K562 (cell line): ENCODE measurements around the gene GPC1. TPM values are rescaled to one million over a fixed set of nuclear protein-coding genes. Genes with fewer than 3 reads are reported as not detected.

Source experiments
- ATAC-seq: fragments of 200-7000 bp; cut with Tn5 transposase; 3 replicates; pipeline ENCODE4 v1.9.1; 2020; ENCODE audit warnings: moderate library complexity
- BruUV-seq: library from RNA; stranded (reverse); fragments of 400-500 nt; replicated peaks from 2 replicates; lab custom pipeline; 2021; lab: Mats Ljungman, UMichigan
- CTCF ChIA-PET: fragments of 300-600 bp; formaldehyde crosslinking; extraction: SDS; loops from one replicate; lab custom pipeline; 2021; ENCODE audit warnings: low intra/inter-chr PET ratio; lab: Yijun Ruan, JAX
- POLR2A ChIA-PET: fragments of 300-600, 350-650 bp; sonication (Branson Sonifier 250); formaldehyde crosslinking; extraction: SDS; loops from one replicate; lab custom pipeline; 2021; ENCODE audit warnings: antibody characterized with exemption, inconsistent platforms; lab: Yijun Ruan, JAX
- DNase-seq, 4 experiments: peaks; one replicate each; pipeline versions ENCODE4 v3.0.0 to v3.0.0-alpha.2; 2011 to 2018; ENCODE audit warnings: low spot score in 3 of 4, mixed read lengths in 3 of 4; ENCODE audit errors: extremely low read depth in 1 of 4
- FAIRE-seq: peaks from 2 replicates; lab custom pipeline; 2011; peaks lifted over from hg19 to GRCh38; lab: Jason Lieb, UNC
- H2AFZ ChIP-seq: 2 replicates; pipeline ENCODE4 v1.6.0; 2011; ENCODE audit warnings: low read depth, low read length, control low read depth, inconsistent platforms
- H3K27ac ChIP-seq: fragments of 200-600 bp; 3 replicates; pipeline ENCODE4 v1.8.0; 2011; ENCODE audit warnings: low read depth, mild to moderate bottlenecking, control low read depth, inconsistent platforms, low read length, moderate library complexity, mixed read lengths; ENCODE audit errors: extremely low read depth
- H3K27me3 ChIP-seq, 2 experiments: fragments of 300-600 bp in 1 of 2; 2 replicates in 1 of 2; 3 replicates in 1 of 2; pipeline versions ENCODE4 v1.6.0 to v1.8.0; 2011; ENCODE audit warnings: inconsistent platforms in 2 of 2, low read length in 2 of 2, mild to moderate bottlenecking in 1 of 2, mixed read lengths in 1 of 2, moderate library complexity in 1 of 2; ENCODE audit not compliant: control insufficient read depth in 2 of 2, insufficient read depth in 2 of 2
- H3K36me3 ChIP-seq: fragments of 300-600 bp; 3 replicates; pipeline ENCODE4 v1.8.0; 2011; ENCODE audit warnings: mild to moderate bottlenecking, low read length, inconsistent platforms; ENCODE audit not compliant: control insufficient read depth, insufficient read depth
- H3K4me1 ChIP-seq, 2 experiments: fragments of 200-600 bp in 1 of 2; replicated peaks in 1 of 2; 2 replicates in 1 of 2; 3 replicates in 1 of 2; pipeline versions ENCODE4 v1.5.1 to v1.8.0; 2011; ENCODE audit warnings: inconsistent platforms in 2 of 2, low read length in 2 of 2, mild to moderate bottlenecking in 1 of 2, mixed read lengths in 1 of 2, moderate library complexity in 1 of 2; ENCODE audit not compliant: control insufficient read depth in 2 of 2, insufficient read depth in 2 of 2
- H3K4me2 ChIP-seq: 2 replicates; pipeline ENCODE4 v1.6.1; 2011; ENCODE audit warnings: low read length, control low read depth, inconsistent platforms, mixed read lengths; ENCODE audit not compliant: insufficient read depth
- H3K4me3 ChIP-seq: fragments of 200-600 bp; sonication (generic), shearing (Covaris generic); 2 replicates; pipeline ENCODE4 v1.5.1; 2016; ENCODE audit warnings: control low read depth, inconsistent platforms
- H3K79me2 ChIP-seq: fragments of 200-600 bp; 3 replicates; pipeline ENCODE4 v1.8.0; 2011; ENCODE audit warnings: low read length, inconsistent platforms; ENCODE audit not compliant: control insufficient read depth, insufficient read depth
- H3K9ac ChIP-seq, 2 experiments: 2 replicates each; pipeline versions ENCODE4 v1.6.0 to v1.6.1; 2011; ENCODE audit warnings: low read depth in 2 of 2, low read length in 2 of 2, control low read depth in 1 of 2, inconsistent platforms in 1 of 2, mild to moderate bottlenecking in 1 of 2, mixed read lengths in 1 of 2; ENCODE audit not compliant: insufficient read depth in 1 of 2
- H3K9me1 ChIP-seq: one replicate; pipeline ENCODE4 v1.6.0; 2011; ENCODE audit warnings: inconsistent platforms, mild to moderate bottlenecking, low read length, moderate library complexity; ENCODE audit not compliant: control insufficient read depth, insufficient read depth
- H3K9me3 ChIP-seq: replicated peaks from 2 replicates; pipeline ENCODE4 v1.5.1; 2011; ENCODE audit warnings: low read depth, low read length, inconsistent platforms; ENCODE audit not compliant: control insufficient read depth, insufficient read depth
- H4K20me1 ChIP-seq: replicated peaks from 2 replicates; pipeline ENCODE4 v1.6.1; 2011; ENCODE audit warnings: low read length, inconsistent platforms, mixed read lengths; ENCODE audit not compliant: control insufficient read depth, insufficient read depth
- ARID3B ChIP-seq: fragments of 250-450 bp; sonication (Bioruptor Pico); IDR thresholded peaks from 2 replicates; pipeline ENCODE4 v1.4.0; 2020; ENCODE audit warnings: borderline replicate concordance
- BCOR ChIP-seq: fragments of 450-650 bp; IDR thresholded peaks from 2 replicates; pipeline ENCODE4 v1.6.1; 2016
- EP400 ChIP-seq: fragments of 450-650 bp; IDR thresholded peaks from 2 replicates; pipeline ENCODE4 v1.6.1; 2017; ENCODE audit warnings: antibody characterized with exemption, mild to moderate bottlenecking, moderate library complexity
- HSF4 ChIP-seq: fragments of 250-450 bp; sonication (Bioruptor Pico); IDR thresholded peaks from 2 replicates; pipeline ENCODE4 v2.1.2; 2022; ENCODE audit warnings: mild to moderate bottlenecking, moderate library complexity, borderline replicate concordance
- MAFK ChIP-seq: IDR thresholded peaks from 2 replicates; pipeline ENCODE4 v1.6.1; 2011; ENCODE audit warnings: low read length, improper control_type of control experiment
- MNT ChIP-seq, 2 experiments: fragments of 450-650 bp; conservative IDR thresholded peaks; 2 replicates each; pipeline ENCODE4 v1.6.1; 2017; ENCODE audit warnings: mild to moderate bottlenecking in 2 of 2, moderate library complexity in 2 of 2
- SAFB ChIP-seq: fragments of 200-400 bp; formaldehyde crosslinking; IDR thresholded peaks from 2 replicates; pipeline ENCODE4 v1.6.1; 2017; ENCODE audit warnings: low read depth, low read length, borderline replicate concordance
- TAF7 ChIP-seq: fragments of 450-650 bp; IDR thresholded peaks from 2 replicates; pipeline ENCODE4 v1.6.1; 2016; ENCODE audit warnings: missing genetic modification characterization, missing compliant biosample characterization
- U2AF1 ChIP-seq: fragments of 200-400 bp; formaldehyde crosslinking; optimal IDR thresholded peaks from 2 replicates; pipeline ENCODE3; 2017; ENCODE audit warnings: mild to moderate bottlenecking, low read depth, low read length, moderate library complexity
- ZFP1 ChIP-seq: fragments of 450-650 bp; formaldehyde crosslinking; IDR thresholded peaks from 2 replicates; pipeline ENCODE4 v1.4.0; 2020; ENCODE audit warnings: mild to moderate bottlenecking, mixed read lengths
- ZNF133 ChIP-seq: fragments of 250-450 bp; sonication (Bioruptor Pico); IDR thresholded peaks from 2 replicates; pipeline ENCODE4 v1.4.0; 2020; ENCODE audit warnings: mild to moderate bottlenecking
- ZNF408 ChIP-seq: fragments of 250-450 bp; sonication (Bioruptor Pico); IDR thresholded peaks from 2 replicates; pipeline ENCODE4 v1.4.0; 2020; ENCODE audit warnings: low read depth, mild to moderate bottlenecking, moderate library complexity
- ZNF586 ChIP-seq: fragments of 450-650 bp; formaldehyde crosslinking; conservative IDR thresholded peaks from 2 replicates; pipeline ENCODE4 v1.4.0; 2020; ENCODE audit warnings: mild to moderate bottlenecking, moderate library complexity
- ZNF589 ChIP-seq: fragments of 200-800 bp; sonication (Bioruptor generic); IDR thresholded peaks from 2 replicates; pipeline ENCODE4 v1.6.1; 2016; ENCODE audit warnings: low read depth, missing genetic modification characterization, missing compliant biosample characterization
- ZNF655 ChIP-seq: fragments of 250-450 bp; sonication (Bioruptor Pico); IDR thresholded peaks from 2 replicates; pipeline ENCODE4 v1.5.0; 2021
- ZNF77 ChIP-seq: fragments of 250-450 bp; sonication (Bioruptor Pico); IDR thresholded peaks from 2 replicates; pipeline ENCODE4 v1.5.0; 2020
- WGBS: fragments of 100-300 bp; shearing (Covaris generic); methylation state at CpG from one replicate; pipeline ENCODE4 v1.1.6; 2016; ENCODE audit warnings: low coverage, mixed read lengths; ENCODE audit not compliant: insufficient coverage; ENCODE audit errors: missing lambda C conversion rate; 5-methylcytosine and 5-hydroxymethylcytosine counted together
- in situ Hi-C: fragments of 300-500 bp; cut with MboI; formaldehyde crosslinking; loops from 4 replicates; pipeline ENCODE4 v1.15.0; 2018; ENCODE audit warnings: inconsistent platforms, mixed read lengths
- intact Hi-C: fragments of 100-400 bp; cut with micrococcal nuclease; formaldehyde crosslinking; loops from 2 replicates; pipeline ENCODE4 v1.14.2; 2022
- polyA plus RNA-seq, 8 experiments: library from polyadenylated mRNA; depleted of rRNA in 4 of 8; stranded (reverse) in 5 of 8; unstranded in 3 of 8; fragments of >200 nt; fragmentation: Nextera tagmentation in 2 of 8; fragmentation: Illumina TruSeq in 1 of 8; extraction: Ambion mirVana in 2 of 8; extraction: Trizol in 1 of 8; gene quantifications; 2 replicates each; pipeline versions ENCODE4 v1.2.1 to v1.2.3, GENCODE V29; 2011 to 2014; ENCODE audit warnings: inconsistent platforms in 1 of 8, missing spikeins in 1 of 8
- total RNA-seq, 7 experiments: library from RNA; depleted of rRNA in 6 of 7; stranded (reverse); fragments of >200 nt in 6 of 7; fragmentation: Illumina TruSeq in 2 of 7; extraction: Trizol in 2 of 7; gene quantifications; 2 replicates each; pipeline versions ENCODE4 v1.2.1 to v1.2.3, GENCODE V29; 2011 to 2021; ENCODE audit warnings: low replicate concordance in 1 of 7

The GPC1 gene
- total and polyA plus RNA-seq, 9 of the 15 experiments (the other 6 are each of a cell fraction or from before 2014, with no cell fraction given): 0.07 to 0.82 (median 0.14) TPM; not detected in 3

- TF ChIP-seq TAF7 (no peak), ZNF77 (CRISPR knock-in tag) (no peak), ZNF655 (CRISPR knock-in tag) (no peak), ZNF408 (no peak)
Observed at GRCh38 chr2:240395896-240396622, 39.4 kb upstream of the GPC1 start (continued).

- CTCF ChIA-PET: no interaction called here
- WGBS: 0% methylated on average over 10 of the region's 12 CpGs
- H3K9me3 ChIP-seq: no peaks in the 10 kb centered on the region
- POLR2A ChIA-PET: no interaction called here
- no peak overlapping the region for H3K4me3 ChIP-seq
- no peak for ATAC-seq
- no peaks in the 10 kb centered on the region for H3K79me2 ChIP-seq
- H3K36me3 ChIP-seq: no peaks in the 10 kb centered on the region
- in situ Hi-C loops (no loop called here), intact Hi-C loops (no loop called here)
- no peak overlapping the region for H3K9ac ChIP-seq
- H3K4me1 ChIP-seq: no peaks in the 10 kb centered on the region; a peak in 1 of 5 replicates
- FAIRE-seq: no peak
- no peak overlapping the region for H2AFZ ChIP-seq
- no TSS peak for BruUV-seq
- no peaks in the 10 kb centered on the region for H3K9me1 ChIP-seq
- no peak for DNase-seq
- no peaks in the 10 kb centered on the region; the same call in 1 of the 2 replicates for H4K20me1 ChIP-seq
- H3K4me2 ChIP-seq: no peak overlapping the region
- H3K27me3 ChIP-seq: peaks cover 0 to 59% of the 10 kb centered on the region in 2 experiments; a peak in 2 of 5 replicates
- H3K27ac ChIP-seq: no peak overlapping the region
- TF ChIP-seq HSF4 (CRISPR knock-in tag) (no peak), SAFB (no peak), ZNF589 (CRISPR knock-in tag) (no peak), MAFK (no peak), ZNF133 (CRISPR knock-in tag) (no peak), EP400 (no peak), U2AF1 (no peak), ZFP1 (CRISPR knock-in tag) (no peak), MNT (conservative IDR thresholded peaks at IDR 0.05) (no peak), ARID3B (CRISPR knock-in tag) (no peak), BCOR (no peak), ZNF586 (CRISPR knock-in tag) (no peak)
Observed at GRCh38 chr2:240396623-240397541, 38.6 kb upstream of the GPC1 start.
